Measurements from ENCODE around the gene NIPAL4.

NIPAL4 gene

DNA sequence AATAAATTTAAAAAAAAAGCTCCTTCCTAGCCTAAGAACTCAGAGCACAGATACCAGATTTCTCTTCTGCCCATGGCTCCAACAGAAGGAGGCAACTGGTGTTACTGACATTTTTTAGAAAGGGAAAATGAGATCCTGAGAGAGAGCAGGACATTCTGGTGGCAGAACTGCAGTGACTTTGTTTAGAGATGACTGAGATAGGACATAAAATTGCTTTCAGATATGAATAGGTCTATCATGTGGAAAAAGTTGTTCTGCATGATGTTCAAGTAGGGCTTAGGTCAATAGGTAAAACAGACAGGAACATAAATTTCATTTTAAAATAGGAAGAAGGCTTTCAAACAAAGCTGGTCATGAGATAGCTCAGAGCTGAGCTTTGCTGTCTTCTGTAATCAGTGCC lies 49.6 kb downstream of the NIPAL4 start:
- TF ChIP-seq, protein P1, sequence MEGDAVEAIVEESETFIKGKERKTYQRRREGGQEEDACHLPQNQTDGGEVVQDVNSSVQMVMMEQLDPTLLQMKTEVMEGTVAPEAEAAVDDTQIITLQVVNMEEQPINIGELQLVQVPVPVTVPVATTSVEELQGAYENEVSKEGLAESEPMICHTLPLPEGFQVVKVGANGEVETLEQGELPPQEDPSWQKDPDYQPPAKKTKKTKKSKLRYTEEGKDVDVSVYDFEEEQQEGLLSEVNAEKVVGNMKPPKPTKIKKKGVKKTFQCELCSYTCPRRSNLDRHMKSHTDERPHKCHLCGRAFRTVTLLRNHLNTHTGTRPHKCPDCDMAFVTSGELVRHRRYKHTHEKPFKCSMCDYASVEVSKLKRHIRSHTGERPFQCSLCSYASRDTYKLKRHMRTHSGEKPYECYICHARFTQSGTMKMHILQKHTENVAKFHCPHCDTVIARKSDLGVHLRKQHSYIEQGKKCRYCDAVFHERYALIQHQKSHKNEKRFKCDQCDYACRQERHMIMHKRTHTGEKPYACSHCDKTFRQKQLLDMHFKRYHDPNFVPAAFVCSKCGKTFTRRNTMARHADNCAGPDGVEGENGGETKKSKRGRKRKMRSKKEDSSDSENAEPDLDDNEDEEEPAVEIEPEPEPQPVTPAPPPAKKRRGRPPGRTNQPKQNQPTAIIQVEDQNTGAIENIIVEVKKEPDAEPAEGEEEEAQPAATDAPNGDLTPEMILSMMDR (IDR thresholded peaks at IDR 0.05; ENCODE audit: extremely low read depth, missing control alignments): no peak
- no peak for DNase-seq (ENCODE audit: low spot score)

DNA sequence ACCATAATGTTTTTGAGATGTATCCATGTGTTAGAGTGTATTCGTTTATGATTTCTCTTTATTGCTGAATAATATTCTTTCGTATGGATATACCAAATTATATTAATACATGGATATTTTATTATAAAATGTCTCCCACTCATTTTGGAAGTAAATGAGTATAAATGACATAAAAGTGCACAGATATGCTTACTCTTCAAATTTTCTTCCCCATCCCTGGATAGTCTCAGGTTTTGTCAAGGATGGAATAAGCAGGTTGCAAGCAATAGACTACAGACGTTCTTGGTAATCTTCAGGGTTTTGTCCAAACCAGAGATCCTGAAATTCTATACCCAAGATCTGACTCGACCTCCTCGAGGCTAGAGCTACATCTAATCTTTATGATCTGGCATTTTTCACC lies 50.7 kb downstream of the NIPAL4 start:
- TF ChIP-seq, protein P1 (IDR thresholded peaks at IDR 0.05; ENCODE audit: extremely low read depth, missing control alignments): no peak
- DNase-seq (ENCODE audit: low spot score): no peak

DNA sequence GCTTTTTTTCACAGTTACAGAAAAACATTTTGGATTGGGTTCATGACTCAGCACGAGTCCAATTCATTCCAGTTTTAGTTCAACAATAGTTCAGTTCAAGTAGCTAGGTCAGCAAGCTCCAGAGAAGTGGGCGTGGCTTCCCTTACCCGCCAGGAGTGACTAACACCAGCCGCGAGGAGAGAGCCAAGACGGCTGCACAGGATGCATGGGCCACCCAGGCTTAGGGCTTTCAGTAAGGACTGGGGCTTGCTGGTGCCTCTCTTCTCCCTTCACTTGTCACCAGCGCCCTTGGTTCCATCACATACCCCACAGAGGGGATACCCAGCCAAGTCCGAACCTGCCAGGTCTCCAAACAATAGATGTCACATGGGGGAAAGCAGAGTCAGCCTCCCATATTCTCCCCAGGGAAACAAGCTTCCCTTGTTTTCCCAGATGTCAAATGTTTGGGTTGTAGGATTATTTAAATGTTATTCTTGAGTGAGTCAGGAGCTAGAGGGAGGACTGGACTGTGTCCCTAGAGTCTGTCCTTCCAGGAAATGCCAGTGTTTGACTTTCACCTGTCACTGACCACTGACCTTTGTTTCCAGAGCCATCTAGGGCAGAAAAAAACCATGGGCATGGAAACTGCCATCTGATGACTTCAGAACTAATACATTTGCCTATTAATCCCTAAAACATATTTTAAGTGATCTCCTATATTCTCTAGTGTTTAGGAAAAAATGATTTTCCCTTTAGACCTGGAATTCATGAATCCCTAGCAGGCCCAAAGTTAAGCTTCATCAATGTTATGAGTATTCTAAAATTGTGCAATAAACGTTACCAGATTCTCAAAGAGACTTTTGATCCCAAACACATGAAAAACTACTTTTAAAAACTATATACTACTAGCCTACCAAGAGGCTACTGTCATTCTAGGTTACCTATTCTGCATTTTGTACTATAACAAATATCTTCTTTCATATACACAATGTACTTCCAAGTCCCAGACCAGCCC lies 51.9 kb downstream of the NIPAL4 start:
- TF ChIP-seq, protein P1 (IDR thresholded peaks at IDR 0.05; ENCODE audit: extremely low read depth, missing control alignments): no peak
- no peak for DNase-seq (ENCODE audit: low spot score)

DNA sequence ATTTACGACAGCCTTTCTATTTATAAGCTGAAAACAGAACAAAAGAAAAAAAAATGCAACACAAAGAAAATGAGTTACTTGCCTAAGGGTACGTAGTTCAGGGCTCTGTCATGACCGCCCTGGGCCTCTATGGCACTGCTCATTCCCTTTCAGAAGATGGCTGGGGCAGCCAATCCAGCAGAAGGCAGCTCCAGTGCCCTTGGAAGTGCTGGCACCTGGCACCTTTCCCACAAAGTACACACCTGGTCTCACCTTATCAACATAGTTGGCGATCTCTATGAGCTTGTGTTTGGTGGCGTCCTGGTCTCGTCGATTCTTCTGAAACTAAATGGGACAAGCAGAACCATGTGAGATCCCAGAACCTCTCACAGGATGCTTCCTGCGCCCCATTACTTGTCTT lies 53.2 kb downstream of the NIPAL4 start:
- no peak for DNase-seq (ENCODE audit: low spot score)
- TF ChIP-seq, protein P1 (IDR thresholded peaks at IDR 0.05; ENCODE audit: extremely low read depth, missing control alignments): no peak

DNA sequence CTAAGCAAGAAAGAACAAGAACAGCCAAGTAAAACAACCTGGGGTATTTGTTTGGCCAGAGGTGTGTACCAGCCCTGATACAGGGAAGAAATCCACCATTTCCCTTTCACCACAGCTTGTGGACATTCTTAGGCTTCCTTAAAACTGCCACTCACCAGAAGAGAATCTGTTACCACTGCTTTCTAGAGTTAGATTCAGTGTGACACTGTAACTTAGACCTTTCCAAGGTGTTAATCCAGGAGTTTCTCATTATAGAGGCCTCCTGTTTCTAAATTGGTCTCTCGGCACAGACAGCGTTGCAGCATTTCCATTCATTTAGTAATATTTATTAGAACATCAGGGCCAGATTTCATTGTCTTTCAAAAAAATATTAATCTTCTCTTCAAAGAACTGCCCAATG lies 55.0 kb downstream of the NIPAL4 start:
- TF ChIP-seq, protein P1 (IDR thresholded peaks at IDR 0.05; ENCODE audit: extremely low read depth, missing control alignments): no peak
- no peak for DNase-seq (ENCODE audit: low spot score)

DNA sequence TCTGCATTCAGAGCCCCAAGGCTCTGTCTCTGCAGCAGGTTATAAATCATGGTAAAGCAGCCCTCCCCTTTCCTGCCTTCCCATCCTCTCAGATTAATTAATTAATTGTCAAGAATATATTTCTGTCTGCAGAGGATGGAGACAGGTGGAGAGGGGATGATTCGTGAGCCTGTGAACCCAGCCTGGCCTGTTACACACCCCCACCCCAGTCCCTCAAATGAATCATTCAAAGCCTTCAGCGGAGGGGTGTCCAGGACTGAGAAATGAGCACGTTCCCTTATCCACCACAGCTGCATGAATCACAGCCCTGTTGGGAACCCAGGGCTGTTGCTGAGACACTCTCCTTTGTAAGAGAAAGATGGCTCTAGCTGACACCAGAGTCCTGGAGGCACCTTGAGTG lies 56.0 kb downstream of the NIPAL4 start:
- no peak for DNase-seq (ENCODE audit: low spot score)
- TF ChIP-seq, protein P1 (IDR thresholded peaks at IDR 0.05; ENCODE audit: extremely low read depth, missing control alignments): no peak

DNA sequence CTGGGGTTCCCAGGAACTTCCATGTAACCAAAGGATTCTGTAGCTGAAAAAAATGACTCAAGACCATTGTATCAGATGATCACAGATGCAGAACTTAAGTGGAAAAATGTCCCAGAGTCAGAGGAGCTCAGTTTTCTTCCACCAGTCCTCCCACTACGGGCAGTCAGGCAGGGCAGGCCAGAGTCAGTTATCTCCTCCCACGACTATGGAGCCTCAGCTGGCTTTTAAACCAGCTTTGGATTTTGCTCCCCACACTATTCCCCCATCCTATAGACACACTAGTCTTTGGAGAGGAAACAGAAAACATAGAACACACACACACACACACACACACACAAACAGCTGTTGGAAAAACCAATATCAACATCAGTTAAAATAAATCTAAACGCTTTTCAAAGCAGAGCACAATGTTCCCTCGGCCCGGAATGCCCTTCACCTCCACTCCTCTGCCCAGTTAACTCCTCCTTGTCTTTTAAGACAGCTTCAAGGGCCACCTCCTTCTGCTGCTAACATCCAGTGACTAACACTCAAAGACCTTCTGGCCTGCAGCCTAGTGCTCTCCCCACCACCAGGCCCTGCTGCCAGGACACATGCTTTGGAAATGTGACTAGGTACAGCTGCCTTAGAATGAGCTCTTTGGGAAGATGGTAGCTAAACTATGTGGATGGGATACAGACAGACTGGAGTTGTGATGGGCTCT lies 56.8 kb downstream of the NIPAL4 start:
- no peak for DNase-seq (ENCODE audit: low spot score)
- TF ChIP-seq, protein P1 (IDR thresholded peaks at IDR 0.05; ENCODE audit: extremely low read depth, missing control alignments): no peak

Data from GM20000 (cell line).